IMR-90 (cell line): ENCODE results near the gene TANC2. TPM values are rescaled to one million over a fixed set of nuclear protein-coding genes. Genes with fewer than 3 reads are reported as not detected.

Experiments used
- ATAC-seq: fragments of 200-7000 bp; cut with Tn5 transposase; 2 replicates; pipeline ENCODE4 v1.9.1; 2020; ENCODE audit warnings: low read depth, mild to moderate bottlenecking, moderate library complexity
- BruUV-seq: library from RNA; stranded (reverse); fragments of 400-500 nt; replicated peaks from 2 replicates; lab custom pipeline; 2021; lab: Mats Ljungman, UMichigan
- CTCF ChIA-PET: fragments of 300-600 bp; formaldehyde crosslinking; extraction: SDS; loops from one replicate; lab custom pipeline; 2021; ENCODE audit warnings: antibody characterized with exemption; lab: Yijun Ruan, JAX
- POLR2A ChIA-PET: fragments of 300-600 bp; sonication (Branson Sonifier 250); formaldehyde crosslinking; loops from one replicate; lab custom pipeline; 2022; ENCODE audit warnings: antibody characterized with exemption; ENCODE audit not compliant: unreplicated experiment; lab: Charles Lee
- DNase-seq: peaks from one replicate; pipeline ENCODE4 v3.0.0; 2013
- H2AFZ ChIP-seq: replicated peaks from 2 replicates; pipeline ENCODE3; 2013; ENCODE audit warnings: low read length, mild to moderate bottlenecking; ENCODE audit not compliant: poor library complexity
- H2AK5ac ChIP-seq: 2 replicates; pipeline ENCODE4 v1.6.1; 2013; ENCODE audit warnings: low read depth, low read length, inconsistent platforms
- H2AK9ac ChIP-seq: replicated peaks from 2 replicates; pipeline ENCODE3; 2013; ENCODE audit warnings: mild to moderate bottlenecking, low read depth, low read length, moderate library complexity; ENCODE audit not compliant: poor library complexity
- H2BK120ac ChIP-seq: 2 replicates; pipeline ENCODE4 v1.6.1; 2013; ENCODE audit warnings: low read depth, low read length, inconsistent platforms
- H2BK15ac ChIP-seq: 3 replicates; pipeline ENCODE4 v1.6.1; 2013; ENCODE audit warnings: low read depth, low read length, inconsistent platforms
- H2BK20ac ChIP-seq: 2 replicates; pipeline ENCODE4 v1.6.1; 2013; ENCODE audit warnings: low read depth, mild to moderate bottlenecking, inconsistent platforms, low read length, moderate library complexity
- H2BK5ac ChIP-seq: 2 replicates; pipeline ENCODE4 v1.6.1; 2013; ENCODE audit warnings: mild to moderate bottlenecking, low read depth, low read length, inconsistent platforms; ENCODE audit not compliant: poor library complexity, severe bottlenecking
- H3K14ac ChIP-seq: replicated peaks from 2 replicates; pipeline ENCODE4 v1.6.1; 2013; ENCODE audit warnings: low read depth, low read length, inconsistent platforms
- H3K18ac ChIP-seq: 2 replicates; pipeline ENCODE4 v1.6.1; 2013; ENCODE audit warnings: low read depth, low read length, control low read depth
- H3K23ac ChIP-seq: 2 replicates; pipeline ENCODE4 v1.6.1; 2013; ENCODE audit warnings: low read depth, low read length, inconsistent platforms
- H3K27ac ChIP-seq: 2 replicates; pipeline ENCODE4 v1.5.1; 2013; ENCODE audit warnings: mild to moderate bottlenecking, control low read depth, low read length; ENCODE audit not compliant: insufficient read depth
- H3K27me3 ChIP-seq: 2 replicates; pipeline ENCODE4 v1.6.1; 2013; ENCODE audit warnings: low read length; ENCODE audit not compliant: control insufficient read depth, insufficient read depth
- H3K36me3 ChIP-seq: 2 replicates; pipeline ENCODE4 v1.6.1; 2013; ENCODE audit warnings: low read length, mixed read lengths; ENCODE audit not compliant: control insufficient read depth, insufficient read depth
- H3K4ac ChIP-seq: 2 replicates; pipeline ENCODE4 v1.6.1; 2013; ENCODE audit warnings: low read depth, low read length, inconsistent platforms
- H3K4me1 ChIP-seq: 2 replicates; pipeline ENCODE4 v1.6.1; 2013; ENCODE audit warnings: low read length, mixed read lengths; ENCODE audit not compliant: control insufficient read depth, insufficient read depth
- H3K4me2 ChIP-seq: 2 replicates; pipeline ENCODE4 v1.6.1; 2013; ENCODE audit warnings: low read depth, mild to moderate bottlenecking, control low read depth, low read length, moderate library complexity
- H3K4me3 ChIP-seq: 2 replicates; pipeline ENCODE4 v1.5.1; 2013; ENCODE audit warnings: low read depth, mild to moderate bottlenecking, control low read depth, low read length, moderate library complexity; ENCODE audit not compliant: insufficient read depth
- H3K56ac ChIP-seq: 2 replicates; pipeline ENCODE4 v1.6.1; 2013; ENCODE audit warnings: low read length, inconsistent platforms; ENCODE audit not compliant: insufficient read depth; ENCODE audit errors: extremely low read depth
- H3K79me1 ChIP-seq, 2 experiments: 2 replicates each; pipeline ENCODE4 v1.6.1; 2013; ENCODE audit warnings: low read length in 2 of 2, inconsistent platforms in 1 of 2, low read depth in 1 of 2
- H3K9ac ChIP-seq: 2 replicates; pipeline ENCODE4 v1.6.1; 2013; ENCODE audit warnings: low read depth, low read length, control low read depth
- H3K9me1 ChIP-seq: 2 replicates; pipeline ENCODE4 v1.6.1; 2013; ENCODE audit warnings: low read length, inconsistent platforms; ENCODE audit not compliant: insufficient read depth
- H3K9me3 ChIP-seq: 2 replicates; pipeline ENCODE4 v1.6.1; 2013; ENCODE audit warnings: low read length; ENCODE audit not compliant: control insufficient read depth, insufficient read depth
- H4K20me1 ChIP-seq: 2 replicates; pipeline ENCODE4 v1.6.1; 2013; ENCODE audit warnings: low read length, inconsistent platforms; ENCODE audit not compliant: insufficient read depth
- H4K5ac ChIP-seq: 2 replicates; pipeline ENCODE4 v1.6.1; 2013; ENCODE audit warnings: mild to moderate bottlenecking, low read depth, low read length, control low read depth
- H4K8ac ChIP-seq, 2 experiments: 2 replicates each; pipeline ENCODE4 v1.6.1; 2013; ENCODE audit warnings: low read depth in 2 of 2, low read length in 2 of 2, control low read depth in 1 of 2, inconsistent platforms in 1 of 2
- H4K91ac ChIP-seq: 2 replicates; pipeline ENCODE4 v1.6.1; 2013; ENCODE audit warnings: low read depth, low read length, inconsistent platforms; ENCODE audit not compliant: insufficient read depth
- CEBPB ChIP-seq: IDR thresholded peaks from 2 replicates; pipeline ENCODE4 v1.6.1; 2012; ENCODE audit warnings: low read depth, low read length, improper control_type of control experiment
- CHD1 ChIP-seq: IDR thresholded peaks from 2 replicates; pipeline ENCODE4 v1.6.1; 2012; ENCODE audit warnings: low read depth, low read length, improper control_type of control experiment
- MAZ ChIP-seq: IDR thresholded peaks from 2 replicates; pipeline ENCODE4 v1.6.1; 2012; ENCODE audit warnings: low read depth, mild to moderate bottlenecking, low read length, improper control_type of control experiment, moderate library complexity, borderline replicate concordance
- POLR2A ChIP-seq: IDR thresholded peaks from 2 replicates; pipeline ENCODE4 v1.6.1; 2012; ENCODE audit warnings: mild to moderate bottlenecking, low read depth, low read length
- RAD21 ChIP-seq: IDR thresholded peaks from 2 replicates; pipeline ENCODE4 v1.6.1; 2012; ENCODE audit warnings: low read length, improper control_type of control experiment
- RFX5 ChIP-seq: IDR thresholded peaks from 2 replicates; pipeline ENCODE4 v1.8.0; 2012; ENCODE audit warnings: low read depth, mild to moderate bottlenecking, low read length, moderate library complexity
- SMC3 ChIP-seq: fragments of 150-350 bp; IDR thresholded peaks from 2 replicates; pipeline ENCODE4 v1.6.1; 2016; ENCODE audit warnings: low read depth, mild to moderate bottlenecking, antibody characterized with exemption, low read length, moderate library complexity
- WGBS, 2 experiments: methylation state at CpG; one replicate each; pipeline versions ENCODE4 v1.1.5 to v1.1.7; 2013; ENCODE audit warnings: missing lambda C conversion rate in 2 of 2; ENCODE audit not compliant: insufficient read length in 1 of 2; ENCODE audit errors: extremely low coverage in 2 of 2; 5-methylcytosine and 5-hydroxymethylcytosine counted together
- dilution Hi-C: fragments of 300-500 bp; cut with HindIII; formaldehyde crosslinking; loops from one replicate; pipeline ENCODE4 v1.14.3; 2018; ENCODE audit warnings: low sequenced_read_pairs; ENCODE audit not compliant: unreplicated experiment
- in situ Hi-C: fragments of 300-500 bp; cut with MboI; formaldehyde crosslinking; loops from 3 replicates; pipeline ENCODE4 v1.14.3; 2019; ENCODE audit warnings: low sequenced_read_pairs, inconsistent platforms, mixed read lengths
- intact Hi-C: fragments of 100-400 bp; cut with micrococcal nuclease; formaldehyde crosslinking; loops from 2 replicates; pipeline ENCODE4 v1.10.0; 2022
- polyA plus RNA-seq, 3 experiments: library from polyadenylated mRNA; depleted of rRNA; stranded (reverse); fragments of >200 nt; gene quantifications; 2 replicates each; pipeline ENCODE4 v1.2.3, GENCODE V29; 2012; ENCODE audit warnings: low replicate concordance in 1 of 3
- total RNA-seq: library from RNA; depleted of rRNA; stranded (reverse); fragments of >200 nt; gene quantifications from 2 replicates; pipeline ENCODE4 v1.2.3, GENCODE V29; 2012
- TF ChIP-seq, protein P1 (sequence below): conservative IDR thresholded peaks from 2 replicates; pipeline ENCODE4 v1.5.1; 2012; ENCODE audit warnings: mild to moderate bottlenecking, low read depth, low read length, improper control_type of control experiment

The TANC2 gene
- total and polyA plus RNA-seq, 2 of the 4 experiments (the other 2 are of a cell fraction), result 20.6 to 41.4 TPM

DNA sequence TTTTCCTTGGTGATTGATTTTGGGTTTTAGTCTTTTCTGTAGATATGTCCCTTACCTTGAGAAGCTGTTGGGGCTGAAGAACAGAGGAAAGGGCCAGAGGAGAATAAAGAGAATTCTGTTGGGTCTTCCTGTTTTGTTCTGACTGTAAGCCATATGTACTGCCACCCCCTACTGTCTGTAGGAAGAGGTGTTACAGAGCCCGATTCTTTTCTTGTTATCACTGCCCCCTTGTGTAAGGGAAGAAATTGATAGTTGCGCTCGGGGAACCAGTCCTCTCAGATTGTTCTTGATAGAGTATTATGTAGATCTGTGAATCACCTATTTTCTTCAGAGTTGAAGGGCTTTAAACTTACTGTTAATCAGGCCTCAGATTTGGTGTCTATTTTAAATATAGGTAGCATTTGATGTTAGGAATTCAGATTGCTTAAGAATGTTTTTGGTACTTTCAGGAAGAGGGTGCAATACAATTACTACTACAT is 2.4 kb downstream of the TANC2 start:
- peaks cover 39% of the 10 kb centered on the region for H4K20me1 ChIP-seq
- no peak overlapping the region for H4K91ac ChIP-seq
- no peaks in the 10 kb centered on the region for H3K9me3 ChIP-seq
- H2AK5ac ChIP-seq, result no peak overlapping the region
- peaks cover 0 to 43% of the 10 kb centered on the region in 2 experiments for H3K79me1 ChIP-seq
- POLR2A ChIA-PET, result no interaction called here
- BruUV-seq, result no TSS peak
- peak overlapping the region; percentile 90 for H3K4me3 ChIP-seq
- in situ Hi-C loops, result loop anchor here (5.0 kb wide), 1 partner anchor 261 kb away; no protein-coding TSS in a partner anchor
- H2BK120ac ChIP-seq, result no peak overlapping the region
- H2BK5ac ChIP-seq, result peak overlapping the region; percentile 88
- no peak overlapping the region for H2AFZ ChIP-seq
- dilution Hi-C loops, result no loop called here
- no peak overlapping the region for H4K8ac ChIP-seq
- peak overlapping the region; percentile 32; the same call in 1 of the 2 replicates for H3K27ac ChIP-seq
- intact Hi-C loops, result loop anchor here (1.0 to 5.0 kb wide), 7 partner anchors 144 to 438 kb away; partner anchors contain the start of gene MRC2
- H3K23ac ChIP-seq, result no peak overlapping the region
- peak overlapping the region; percentile 82; the same call in 1 of the 2 replicates for H3K9ac ChIP-seq
- no peak for TF ChIP-seq CEBPB
- TF ChIP-seq, protein P1, sequence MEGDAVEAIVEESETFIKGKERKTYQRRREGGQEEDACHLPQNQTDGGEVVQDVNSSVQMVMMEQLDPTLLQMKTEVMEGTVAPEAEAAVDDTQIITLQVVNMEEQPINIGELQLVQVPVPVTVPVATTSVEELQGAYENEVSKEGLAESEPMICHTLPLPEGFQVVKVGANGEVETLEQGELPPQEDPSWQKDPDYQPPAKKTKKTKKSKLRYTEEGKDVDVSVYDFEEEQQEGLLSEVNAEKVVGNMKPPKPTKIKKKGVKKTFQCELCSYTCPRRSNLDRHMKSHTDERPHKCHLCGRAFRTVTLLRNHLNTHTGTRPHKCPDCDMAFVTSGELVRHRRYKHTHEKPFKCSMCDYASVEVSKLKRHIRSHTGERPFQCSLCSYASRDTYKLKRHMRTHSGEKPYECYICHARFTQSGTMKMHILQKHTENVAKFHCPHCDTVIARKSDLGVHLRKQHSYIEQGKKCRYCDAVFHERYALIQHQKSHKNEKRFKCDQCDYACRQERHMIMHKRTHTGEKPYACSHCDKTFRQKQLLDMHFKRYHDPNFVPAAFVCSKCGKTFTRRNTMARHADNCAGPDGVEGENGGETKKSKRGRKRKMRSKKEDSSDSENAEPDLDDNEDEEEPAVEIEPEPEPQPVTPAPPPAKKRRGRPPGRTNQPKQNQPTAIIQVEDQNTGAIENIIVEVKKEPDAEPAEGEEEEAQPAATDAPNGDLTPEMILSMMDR, result peak; percentile 99
- peak; percentile 94 for TF ChIP-seq RAD21
- no peak for TF ChIP-seq MAZ
- 0 out of 2 replicates have a peak, but pooled peaks have one; percentile 30 for TF ChIP-seq RFX5
- TF ChIP-seq SMC3, result peak; percentile 97
- TF ChIP-seq CHD1, result peak; percentile 80; the same call in 1 of the 2 replicates
- TF ChIP-seq POLR2A, result peak; percentile 77
- WGBS, 2 experiments, result no CpG with 5 or more reads among the region's 3 CpGs
- H2BK20ac ChIP-seq, result no peak overlapping the region
- 0 out of 2 replicates have a peak overlapping the region, but pooled peaks have one; percentile 39 for H3K14ac ChIP-seq
- no peak overlapping the region for H2AK9ac ChIP-seq
- H3K4me1 ChIP-seq, result peaks cover 16% of the 10 kb centered on the region
- no peak overlapping the region for H3K4ac ChIP-seq
- ATAC-seq, result peak; percentile 43
- CTCF ChIA-PET, result interaction anchor here (0.7 to 1.4 kb wide), 3 partner anchors 256 to 438 kb away, joined by 3 to 4 read pairs (median 3); no protein-coding TSS in a partner anchor
- H4K5ac ChIP-seq, result peak overlapping the region; percentile 78; the same call in 1 of the 2 replicates
- 0 out of 2 replicates have a peak, but pooled peaks cover 1% of the 10 kb centered on the region for H3K36me3 ChIP-seq
- peaks cover 5% of the 10 kb centered on the region for H3K9me1 ChIP-seq
- DNase-seq, result peak; percentile 94
- no peak overlapping the region for H3K56ac ChIP-seq
- H3K18ac ChIP-seq, result peak overlapping the region; percentile 78; the same call in 1 of the 2 replicates
- no peaks in the 10 kb centered on the region for H3K27me3 ChIP-seq
- H3K4me2 ChIP-seq, result peak overlapping the region; percentile 92
- H2BK15ac ChIP-seq, result no peak overlapping the region
